Activated CD8-positive, alpha-beta memory T cell treated with anti-CD3 and anti-CD28 coated beads, Interleukin-2, amount 50 U/mL, for 48 hours (primary cell): ENCODE measurements around the gene LRRC75A.
A peak's percentile ranks its signal among the peaks of the same experiment; 100 is the strongest.
"Not testable (repeated sequence)": the region's sequence is repeated elsewhere in the genome, so short reads cannot be mapped to it uniquely, and the experiment has no call there.

ENCODE experiments used
- DNase-seq: peaks from one replicate; pipeline ENCODE4 v3.0.0-alpha.2; 2020

Gene LRRC75A

DNA sequence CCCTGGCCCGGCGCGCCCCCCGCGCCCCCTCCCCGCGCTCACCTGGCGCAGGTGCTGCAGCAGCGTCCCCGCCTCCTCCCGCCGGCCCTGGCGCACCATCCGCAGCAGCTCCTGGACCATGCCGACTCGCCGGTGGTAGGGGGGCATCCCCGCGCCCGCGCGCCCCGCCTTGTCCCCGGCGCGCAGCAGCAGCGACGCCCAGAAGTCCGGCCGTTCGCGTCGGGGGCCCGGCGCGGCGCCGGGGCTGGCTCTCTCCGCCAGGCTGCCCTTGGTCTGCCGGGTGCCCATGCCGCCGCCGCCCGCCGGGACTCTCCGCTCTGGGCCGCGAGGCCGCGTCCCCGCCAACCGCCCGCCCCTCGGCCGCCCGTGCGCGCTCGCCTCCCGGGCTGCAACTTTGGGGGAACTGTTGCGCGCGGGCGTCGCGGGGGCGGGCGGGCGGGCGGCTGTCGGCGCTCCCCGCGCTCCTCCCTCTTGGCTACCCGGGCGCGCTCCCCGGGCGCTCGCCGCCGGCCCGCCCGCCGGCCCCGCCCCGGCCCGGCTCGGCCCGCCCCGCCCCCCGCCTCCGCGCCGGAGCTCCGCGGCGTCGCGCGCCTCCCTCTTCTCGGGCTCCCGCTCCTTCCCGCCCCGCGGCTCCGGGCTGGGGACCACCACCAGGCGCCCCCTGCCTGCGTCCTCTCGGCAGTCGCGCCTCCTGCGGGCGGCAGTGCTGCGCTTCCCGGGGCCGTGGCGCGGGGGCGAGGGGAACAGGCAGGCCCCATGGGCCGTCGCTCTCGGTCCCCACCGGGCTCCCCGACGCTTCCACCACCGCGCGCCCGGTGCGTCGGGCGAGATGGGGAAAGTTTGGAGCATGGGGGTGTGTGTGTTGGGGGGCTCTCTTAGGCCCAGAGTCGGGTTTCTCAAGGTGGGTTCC is at the start of gene LRRC75A:
Gene LRRC75A, minus strand, starts transcription at position 491 of the 910 bp plus-strand sequence. Its CDS starts 203 bp downstream, at position 288.
- peak; percentile 77 for DNase-seq

- DNase-seq, result no peak
These were observed 45.1 kb upstream of the LRRC75A start for GRCh38 chr17:16537130-16537458.

GRCh38 chr17:16534236-16534635 is 42.2 kb upstream of the LRRC75A start:
- DNase-seq, result no peak

GRCh38 chr17:16529906-16530305 is 37.9 kb upstream of the LRRC75A start:
- no peak for DNase-seq

DNA sequence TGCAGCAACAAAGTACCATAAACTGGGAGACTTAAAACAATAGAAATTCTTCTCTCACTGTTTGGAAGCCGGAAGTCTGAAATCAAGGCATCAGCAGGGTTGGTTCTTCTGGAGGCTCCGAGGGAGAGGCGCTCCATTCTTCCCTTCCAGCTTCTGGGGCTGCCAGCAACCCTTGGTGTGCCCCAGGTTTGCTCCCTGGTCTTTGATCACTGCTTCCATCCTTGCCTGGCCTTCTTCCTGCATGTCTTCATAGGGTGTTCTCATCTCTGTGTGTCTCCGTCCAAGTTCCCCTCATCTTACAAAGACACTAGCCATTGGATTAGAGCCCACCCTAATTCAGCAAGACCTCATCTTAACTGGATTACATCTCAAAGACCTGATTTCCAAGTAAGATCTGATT is 35.3 kb upstream of the LRRC75A start:
- DNase-seq, result no peak

DNA sequence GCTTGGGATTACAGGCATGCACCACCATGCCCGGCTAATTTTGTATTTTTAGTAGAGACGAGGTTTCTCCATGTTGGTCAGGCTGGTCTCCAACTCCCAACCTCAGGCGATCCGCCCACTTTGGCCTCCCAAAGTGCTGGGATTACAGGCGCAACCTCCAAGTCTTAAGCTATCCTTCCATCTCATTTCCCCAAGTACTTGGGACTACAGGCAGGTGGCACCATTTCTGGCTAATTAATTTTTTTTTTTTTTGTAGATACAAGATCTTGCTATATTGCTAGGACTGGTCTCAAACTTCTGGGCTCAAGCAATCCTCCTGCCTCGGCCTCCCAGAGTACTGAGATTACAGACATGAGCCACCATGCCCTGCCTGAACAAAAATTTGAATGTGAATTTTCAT is 33.6 kb upstream of the LRRC75A start:
- DNase-seq, result not testable (repeated sequence)

- peak; percentile 66 for DNase-seq
These were observed 29.2 kb upstream of the LRRC75A start for GRCh38 chr17:16521070-16521727.

DNA sequence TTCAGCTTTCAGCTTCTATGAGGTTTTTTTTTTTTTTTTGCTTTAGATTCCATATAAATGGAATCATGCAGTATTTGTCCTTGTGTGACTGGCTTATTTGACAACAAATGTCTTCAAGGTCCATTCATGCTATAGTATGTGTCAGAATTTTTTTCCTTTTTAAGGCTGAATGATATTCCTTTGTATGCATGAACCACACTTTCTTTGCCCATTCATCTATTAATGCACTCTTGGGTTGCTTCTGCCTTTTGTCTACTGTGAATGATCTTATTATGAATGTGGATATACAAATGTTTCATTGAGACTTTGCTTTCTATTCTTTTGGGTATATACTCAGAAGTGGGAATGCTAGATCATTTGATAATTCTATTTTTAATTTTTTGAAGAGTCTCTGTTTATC is 27.0 kb upstream of the LRRC75A start:
- no peak for DNase-seq

DNA sequence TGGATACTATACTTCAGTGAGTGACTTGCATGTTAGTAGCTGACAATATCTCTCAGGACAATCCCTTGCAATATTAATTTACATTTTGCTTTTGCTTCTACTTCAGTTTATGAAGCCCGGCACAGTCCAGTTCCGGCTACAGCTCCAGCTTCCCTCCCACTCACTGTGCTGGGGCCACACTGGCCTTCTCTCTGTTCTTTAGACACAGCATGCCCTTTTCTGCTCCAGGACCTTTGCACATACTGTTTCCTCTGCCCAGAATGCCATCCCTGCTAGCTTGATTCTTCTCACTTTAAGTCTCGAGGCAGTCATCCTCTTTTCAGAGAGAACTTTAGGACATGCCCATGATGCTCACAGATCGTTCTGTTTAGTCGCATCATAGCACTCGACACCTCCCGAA is 25.5 kb upstream of the LRRC75A start:
- no peak for DNase-seq

DNA sequence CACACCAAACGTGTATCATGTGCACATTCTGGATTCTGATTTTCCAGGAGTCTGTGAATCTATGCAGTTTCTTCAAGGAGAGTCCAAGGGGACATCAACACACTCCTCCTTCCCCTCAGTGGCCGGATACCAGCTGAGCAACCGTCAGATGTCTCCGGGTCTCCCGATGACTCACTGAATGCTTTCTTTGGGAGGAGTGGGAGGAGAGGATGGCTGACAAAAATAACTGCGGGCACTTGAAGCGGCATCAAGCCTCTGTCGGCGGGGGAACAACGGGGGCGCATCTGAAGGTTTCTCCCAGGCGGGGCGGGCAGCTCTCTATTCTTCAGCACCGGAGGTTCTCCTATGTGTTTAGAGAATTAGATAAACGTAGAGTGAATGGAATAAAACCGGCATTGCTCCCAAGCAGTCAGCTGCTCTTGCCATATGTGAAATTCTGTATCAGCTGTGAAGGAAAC is 24.6 kb upstream of the LRRC75A start:
- no peak for DNase-seq

- DNase-seq, result no peak
These were observed 23.9 kb upstream of the LRRC75A start for GRCh38 chr17:16515933-16516332.

GRCh38 chr17:16513873-16514272 is 21.9 kb upstream of the LRRC75A start:
- DNase-seq, result no peak

- DNase-seq, result no peak
These were observed 20.0 kb upstream of the LRRC75A start for GRCh38 chr17:16512011-16512410.

DNA sequence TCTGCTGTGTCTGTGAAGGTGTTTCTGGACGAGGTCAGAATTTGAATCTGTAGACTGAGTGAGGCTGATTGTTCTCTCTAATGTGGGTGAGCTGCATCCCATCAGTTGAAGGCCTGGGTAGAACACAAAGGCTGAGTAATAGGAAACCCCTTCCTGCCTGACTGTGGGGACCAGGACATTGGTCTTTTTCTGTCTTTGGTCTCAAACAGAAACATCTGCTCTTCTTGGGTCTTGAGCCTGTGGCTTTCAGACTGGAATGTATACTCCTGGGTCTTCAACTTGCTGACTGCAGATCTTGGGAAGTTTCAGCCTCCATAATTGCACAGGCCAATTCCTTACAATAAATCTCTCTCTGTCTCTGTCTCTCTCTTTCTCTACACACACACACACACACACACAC is 19.6 kb upstream of the LRRC75A start:
- DNase-seq, result no peak

- DNase-seq, result no peak
These were observed 16.0 kb upstream of the LRRC75A start for GRCh38 chr17:16507918-16508533.

DNA sequence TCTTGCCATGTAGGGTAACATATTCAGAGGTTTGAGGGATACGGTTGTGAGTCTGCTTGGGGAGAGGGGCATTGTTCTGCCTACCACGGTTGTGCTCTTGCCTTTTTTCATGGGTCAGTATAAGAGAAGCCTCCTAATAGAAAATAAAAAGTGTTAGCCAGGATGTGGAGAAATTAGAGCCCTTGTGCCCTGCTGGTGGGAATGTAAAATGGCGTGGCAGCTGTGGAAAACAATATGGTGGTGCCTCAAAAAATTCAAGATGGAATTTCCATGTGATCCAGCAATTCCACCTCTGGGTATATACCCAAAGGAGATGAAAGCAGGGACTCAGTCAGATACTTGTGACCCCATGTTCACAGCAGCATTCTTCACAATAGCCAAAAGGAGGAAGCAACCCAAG is 14.2 kb upstream of the LRRC75A start:
- DNase-seq, result no peak

DNA sequence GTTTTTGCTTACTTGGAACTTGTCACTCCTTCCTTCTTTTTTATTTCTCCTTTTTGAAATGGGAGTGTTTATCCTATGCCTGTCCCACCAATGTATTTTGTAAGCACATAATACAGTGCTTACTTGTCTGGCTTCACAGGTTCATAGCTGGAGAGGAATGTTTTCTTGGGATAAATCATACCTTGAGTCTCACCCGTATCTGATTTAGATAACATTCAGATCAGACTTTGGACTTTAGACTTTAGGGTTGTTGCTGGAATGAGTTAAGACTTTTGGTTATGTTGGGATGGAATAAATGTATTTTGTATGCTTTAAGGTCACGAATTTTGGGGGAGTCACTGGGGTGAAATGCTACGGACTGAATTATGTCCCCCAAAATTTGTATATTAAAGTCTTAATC is 13.0 kb upstream of the LRRC75A start:
- DNase-seq, result no peak

GRCh38 chr17:16496820-16497489 is 5.0 kb upstream of the LRRC75A start:
- DNase-seq, result no peak

DNA sequence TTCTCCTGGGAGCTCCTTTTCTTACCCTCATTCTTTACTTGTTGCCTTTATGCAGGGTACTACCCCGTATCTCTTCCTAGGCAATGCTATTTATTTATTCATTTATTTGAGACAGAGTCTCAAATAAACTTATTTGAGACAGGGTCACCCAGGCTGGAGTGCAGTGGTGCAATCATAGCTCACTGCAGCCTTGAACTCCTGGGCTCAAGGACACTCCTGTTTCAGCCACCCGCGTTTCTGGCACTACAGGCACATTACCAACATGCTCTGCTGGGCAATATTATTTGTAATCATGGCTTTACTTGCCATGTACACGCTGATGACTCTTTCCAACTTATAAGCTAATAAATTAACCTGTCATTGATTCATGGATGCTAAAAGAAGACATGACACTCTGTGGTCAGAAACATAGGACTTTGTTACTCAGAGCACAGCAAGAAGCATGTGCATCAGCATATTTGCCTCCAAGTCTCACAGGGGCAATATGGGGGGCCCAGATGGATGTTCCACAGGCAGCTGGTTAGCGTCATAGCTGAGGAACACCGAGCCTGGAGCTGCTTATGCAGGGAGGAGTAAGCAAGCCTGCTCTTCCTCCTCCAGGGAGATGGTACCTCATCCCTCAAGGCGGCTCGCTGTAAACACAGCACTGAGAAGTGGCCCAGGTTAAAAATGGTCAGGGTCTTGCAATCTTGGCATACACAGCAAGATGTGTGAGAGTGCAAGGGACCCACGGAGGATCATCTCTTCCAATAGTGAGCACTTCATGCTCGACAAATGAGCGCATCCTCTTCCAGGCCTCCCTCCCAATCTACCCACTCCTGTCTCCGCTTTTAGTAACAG is 4.2 kb upstream of the LRRC75A start:
- DNase-seq, result no peak

- DNase-seq, result no peak
These were observed 3.6 kb upstream of the LRRC75A start for GRCh38 chr17:16495561-16495960.

DNA sequence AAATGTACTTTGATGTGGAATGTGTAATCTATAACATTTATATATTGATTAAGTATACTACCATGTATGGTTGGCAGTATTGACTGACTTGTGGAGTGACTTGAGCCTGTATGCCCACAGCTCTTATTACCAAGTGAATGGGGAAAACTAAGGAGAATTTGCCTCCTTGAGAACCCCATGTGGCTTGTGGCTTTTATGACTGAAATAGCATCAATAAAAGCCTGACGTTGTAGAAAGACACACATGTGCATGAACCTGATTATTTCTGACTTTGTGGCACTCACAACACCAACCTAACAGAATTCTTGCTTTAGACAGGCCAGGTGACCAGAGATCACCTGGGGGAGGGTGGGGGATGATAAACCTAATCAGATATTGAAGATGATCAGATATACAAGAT is 2.1 kb upstream of the LRRC75A start:
- no peak for DNase-seq

GRCh38 chr17:16493531-16494046 is 1.6 kb upstream of the LRRC75A start:
- no peak for DNase-seq
